IMR-90 (cell line): ENCODE data around the gene SLC49A4. TPM values are rescaled to one million over a fixed set of nuclear protein-coding genes. Genes with fewer than 3 reads are reported as not detected.

Experiments
- ATAC-seq: fragments of 200-7000 bp; cut with Tn5 transposase; 2 replicates; pipeline ENCODE4 v1.9.1; 2020; ENCODE audit warnings: low read depth, mild to moderate bottlenecking, moderate library complexity
- BruUV-seq: library from RNA; stranded (reverse); fragments of 400-500 nt; replicated peaks from 2 replicates; lab custom pipeline; 2021; lab: Mats Ljungman, UMichigan
- CTCF ChIA-PET: fragments of 300-600 bp; formaldehyde crosslinking; extraction: SDS; loops from one replicate; lab custom pipeline; 2021; ENCODE audit warnings: antibody characterized with exemption; lab: Yijun Ruan, JAX
- POLR2A ChIA-PET: fragments of 300-600 bp; sonication (Branson Sonifier 250); formaldehyde crosslinking; loops from one replicate; lab custom pipeline; 2022; ENCODE audit warnings: antibody characterized with exemption; ENCODE audit not compliant: unreplicated experiment; lab: Charles Lee
- DNase-seq: peaks from one replicate; pipeline ENCODE4 v3.0.0; 2013
- H2AFZ ChIP-seq: replicated peaks from 2 replicates; pipeline ENCODE3; 2013; ENCODE audit warnings: low read length, mild to moderate bottlenecking; ENCODE audit not compliant: poor library complexity
- H2AK5ac ChIP-seq: 2 replicates; pipeline ENCODE4 v1.6.1; 2013; ENCODE audit warnings: low read depth, low read length, inconsistent platforms
- H2AK9ac ChIP-seq: replicated peaks from 2 replicates; pipeline ENCODE3; 2013; ENCODE audit warnings: mild to moderate bottlenecking, low read depth, low read length, moderate library complexity; ENCODE audit not compliant: poor library complexity
- H2BK120ac ChIP-seq: 2 replicates; pipeline ENCODE4 v1.6.1; 2013; ENCODE audit warnings: low read depth, low read length, inconsistent platforms
- H2BK15ac ChIP-seq: 3 replicates; pipeline ENCODE4 v1.6.1; 2013; ENCODE audit warnings: low read depth, low read length, inconsistent platforms
- H2BK20ac ChIP-seq: 2 replicates; pipeline ENCODE4 v1.6.1; 2013; ENCODE audit warnings: low read depth, mild to moderate bottlenecking, inconsistent platforms, low read length, moderate library complexity
- H2BK5ac ChIP-seq: 2 replicates; pipeline ENCODE4 v1.6.1; 2013; ENCODE audit warnings: mild to moderate bottlenecking, low read depth, low read length, inconsistent platforms; ENCODE audit not compliant: poor library complexity, severe bottlenecking
- H3K14ac ChIP-seq: replicated peaks from 2 replicates; pipeline ENCODE4 v1.6.1; 2013; ENCODE audit warnings: low read depth, low read length, inconsistent platforms
- H3K18ac ChIP-seq: 2 replicates; pipeline ENCODE4 v1.6.1; 2013; ENCODE audit warnings: low read depth, low read length, control low read depth
- H3K23ac ChIP-seq: 2 replicates; pipeline ENCODE4 v1.6.1; 2013; ENCODE audit warnings: low read depth, low read length, inconsistent platforms
- H3K27ac ChIP-seq: 2 replicates; pipeline ENCODE4 v1.5.1; 2013; ENCODE audit warnings: mild to moderate bottlenecking, control low read depth, low read length; ENCODE audit not compliant: insufficient read depth
- H3K27me3 ChIP-seq: 2 replicates; pipeline ENCODE4 v1.6.1; 2013; ENCODE audit warnings: low read length; ENCODE audit not compliant: control insufficient read depth, insufficient read depth
- H3K36me3 ChIP-seq: 2 replicates; pipeline ENCODE4 v1.6.1; 2013; ENCODE audit warnings: low read length, mixed read lengths; ENCODE audit not compliant: control insufficient read depth, insufficient read depth
- H3K4ac ChIP-seq: 2 replicates; pipeline ENCODE4 v1.6.1; 2013; ENCODE audit warnings: low read depth, low read length, inconsistent platforms
- H3K4me1 ChIP-seq: 2 replicates; pipeline ENCODE4 v1.6.1; 2013; ENCODE audit warnings: low read length, mixed read lengths; ENCODE audit not compliant: control insufficient read depth, insufficient read depth
- H3K4me2 ChIP-seq: 2 replicates; pipeline ENCODE4 v1.6.1; 2013; ENCODE audit warnings: low read depth, mild to moderate bottlenecking, control low read depth, low read length, moderate library complexity
- H3K4me3 ChIP-seq: 2 replicates; pipeline ENCODE4 v1.5.1; 2013; ENCODE audit warnings: low read depth, mild to moderate bottlenecking, control low read depth, low read length, moderate library complexity; ENCODE audit not compliant: insufficient read depth
- H3K56ac ChIP-seq: 2 replicates; pipeline ENCODE4 v1.6.1; 2013; ENCODE audit warnings: low read length, inconsistent platforms; ENCODE audit not compliant: insufficient read depth; ENCODE audit errors: extremely low read depth
- H3K79me1 ChIP-seq, 2 experiments: 2 replicates each; pipeline ENCODE4 v1.6.1; 2013; ENCODE audit warnings: low read length in 2 of 2, inconsistent platforms in 1 of 2, low read depth in 1 of 2
- H3K9ac ChIP-seq: 2 replicates; pipeline ENCODE4 v1.6.1; 2013; ENCODE audit warnings: low read depth, low read length, control low read depth
- H3K9me1 ChIP-seq: 2 replicates; pipeline ENCODE4 v1.6.1; 2013; ENCODE audit warnings: low read length, inconsistent platforms; ENCODE audit not compliant: insufficient read depth
- H3K9me3 ChIP-seq: 2 replicates; pipeline ENCODE4 v1.6.1; 2013; ENCODE audit warnings: low read length; ENCODE audit not compliant: control insufficient read depth, insufficient read depth
- H4K20me1 ChIP-seq: 2 replicates; pipeline ENCODE4 v1.6.1; 2013; ENCODE audit warnings: low read length, inconsistent platforms; ENCODE audit not compliant: insufficient read depth
- H4K5ac ChIP-seq: 2 replicates; pipeline ENCODE4 v1.6.1; 2013; ENCODE audit warnings: mild to moderate bottlenecking, low read depth, low read length, control low read depth
- H4K8ac ChIP-seq, 2 experiments: 2 replicates each; pipeline ENCODE4 v1.6.1; 2013; ENCODE audit warnings: low read depth in 2 of 2, low read length in 2 of 2, control low read depth in 1 of 2, inconsistent platforms in 1 of 2
- H4K91ac ChIP-seq: 2 replicates; pipeline ENCODE4 v1.6.1; 2013; ENCODE audit warnings: low read depth, low read length, inconsistent platforms; ENCODE audit not compliant: insufficient read depth
- CEBPB ChIP-seq: IDR thresholded peaks from 2 replicates; pipeline ENCODE4 v1.6.1; 2012; ENCODE audit warnings: low read depth, low read length, improper control_type of control experiment
- MXI1 ChIP-seq: IDR thresholded peaks from 2 replicates; pipeline ENCODE4 v1.6.1; 2012; ENCODE audit warnings: low read depth, mild to moderate bottlenecking, low read length, moderate library complexity, borderline replicate concordance
- NFE2L2 ChIP-seq: fragments of 150-350 bp; IDR thresholded peaks from 2 replicates; pipeline ENCODE4 v1.6.1; 2016; ENCODE audit warnings: low read depth, mild to moderate bottlenecking, low read length
- POLR2A ChIP-seq: IDR thresholded peaks from 2 replicates; pipeline ENCODE4 v1.6.1; 2012; ENCODE audit warnings: mild to moderate bottlenecking, low read depth, low read length
- RCOR1 ChIP-seq: IDR thresholded peaks from 2 replicates; pipeline ENCODE4 v1.6.1; 2012; ENCODE audit warnings: mild to moderate bottlenecking, low read length, improper control_type of control experiment; ENCODE audit not compliant: insufficient replicate concordance
- SMC3 ChIP-seq: fragments of 150-350 bp; IDR thresholded peaks from 2 replicates; pipeline ENCODE4 v1.6.1; 2016; ENCODE audit warnings: low read depth, mild to moderate bottlenecking, antibody characterized with exemption, low read length, moderate library complexity
- WGBS, 2 experiments: methylation state at CpG; one replicate each; pipeline versions ENCODE4 v1.1.5 to v1.1.7; 2013; ENCODE audit warnings: missing lambda C conversion rate in 2 of 2; ENCODE audit not compliant: insufficient read length in 1 of 2; ENCODE audit errors: extremely low coverage in 2 of 2; 5-methylcytosine and 5-hydroxymethylcytosine counted together
- dilution Hi-C: fragments of 300-500 bp; cut with HindIII; formaldehyde crosslinking; loops from one replicate; pipeline ENCODE4 v1.14.3; 2018; ENCODE audit warnings: low sequenced_read_pairs; ENCODE audit not compliant: unreplicated experiment
- in situ Hi-C: fragments of 300-500 bp; cut with MboI; formaldehyde crosslinking; loops from 3 replicates; pipeline ENCODE4 v1.14.3; 2019; ENCODE audit warnings: low sequenced_read_pairs, inconsistent platforms, mixed read lengths
- intact Hi-C: fragments of 100-400 bp; cut with micrococcal nuclease; formaldehyde crosslinking; loops from 2 replicates; pipeline ENCODE4 v1.10.0; 2022
- polyA plus RNA-seq, 3 experiments: library from polyadenylated mRNA; depleted of rRNA; stranded (reverse); fragments of >200 nt; gene quantifications; 2 replicates each; pipeline ENCODE4 v1.2.3, GENCODE V29; 2012; ENCODE audit warnings: low replicate concordance in 1 of 3
- total RNA-seq: library from RNA; depleted of rRNA; stranded (reverse); fragments of >200 nt; gene quantifications from 2 replicates; pipeline ENCODE4 v1.2.3, GENCODE V29; 2012
- TF ChIP-seq, protein P1 (sequence below): conservative IDR thresholded peaks from 2 replicates; pipeline ENCODE4 v1.5.1; 2012; ENCODE audit warnings: mild to moderate bottlenecking, low read depth, low read length, improper control_type of control experiment

SLC49A4 gene
- total and polyA plus RNA-seq, 2 of the 4 experiments (the other 2 are of a cell fraction) = 6.5 to 6.8 TPM

GRCh38 chr3:122886251-122886650 lies 91.4 kb downstream of the SLC49A4 start:
- POLR2A ChIA-PET = no interaction called here
- Histone ChIP-seq H3K4me2 (no peak overlapping the region), H4K5ac (no peak overlapping the region), H3K23ac (no peak overlapping the region), H3K18ac (no peak overlapping the region), H3K4me1 (no peaks in the 10 kb centered on the region), H3K27ac (no peak overlapping the region), H4K91ac (no peak overlapping the region), H3K14ac (no peak overlapping the region), H3K9me3 (no peaks in the 10 kb centered on the region), H3K36me3 (no peaks in the 10 kb centered on the region), H2BK5ac (no peak overlapping the region), H2AK5ac (no peak overlapping the region), H2BK20ac (no peak overlapping the region), H3K56ac (no peak overlapping the region), H2BK15ac (no peak overlapping the region), H2BK120ac (no peak overlapping the region), H4K8ac (no peak overlapping the region), H3K27me3 (no peaks in the 10 kb centered on the region), H3K4ac (no peak overlapping the region), H3K79me1 (no peaks in the 10 kb centered on the region), H4K20me1 (no peaks in the 10 kb centered on the region), H3K9me1 (no peaks in the 10 kb centered on the region), H3K9ac (no peak overlapping the region), H2AK9ac (no peak overlapping the region), H2AFZ (no peak overlapping the region), H3K4me3 (no peak overlapping the region)
- WGBS, 2 experiments = 89% methylated on average over 3 of the region's 4 CpGs; no CpG with 5 or more reads in 1 of the 2 experiments
- dilution Hi-C loops (no loop called here), in situ Hi-C loops (no loop called here), intact Hi-C loops (no loop called here)
- DNase-seq = no peak
- no TSS peak for BruUV-seq
- CTCF ChIA-PET = interaction anchor here (0.6 kb wide), 1 partner anchor 19 kb away, joined by 3 read pairs; no protein-coding TSS in a partner anchor
- no peak for TF ChIP-seq NFE2L2
- no peak for TF ChIP-seq MXI1
- no peak for TF ChIP-seq RCOR1
- no peak for TF ChIP-seq CEBPB
- TF ChIP-seq, protein P1, sequence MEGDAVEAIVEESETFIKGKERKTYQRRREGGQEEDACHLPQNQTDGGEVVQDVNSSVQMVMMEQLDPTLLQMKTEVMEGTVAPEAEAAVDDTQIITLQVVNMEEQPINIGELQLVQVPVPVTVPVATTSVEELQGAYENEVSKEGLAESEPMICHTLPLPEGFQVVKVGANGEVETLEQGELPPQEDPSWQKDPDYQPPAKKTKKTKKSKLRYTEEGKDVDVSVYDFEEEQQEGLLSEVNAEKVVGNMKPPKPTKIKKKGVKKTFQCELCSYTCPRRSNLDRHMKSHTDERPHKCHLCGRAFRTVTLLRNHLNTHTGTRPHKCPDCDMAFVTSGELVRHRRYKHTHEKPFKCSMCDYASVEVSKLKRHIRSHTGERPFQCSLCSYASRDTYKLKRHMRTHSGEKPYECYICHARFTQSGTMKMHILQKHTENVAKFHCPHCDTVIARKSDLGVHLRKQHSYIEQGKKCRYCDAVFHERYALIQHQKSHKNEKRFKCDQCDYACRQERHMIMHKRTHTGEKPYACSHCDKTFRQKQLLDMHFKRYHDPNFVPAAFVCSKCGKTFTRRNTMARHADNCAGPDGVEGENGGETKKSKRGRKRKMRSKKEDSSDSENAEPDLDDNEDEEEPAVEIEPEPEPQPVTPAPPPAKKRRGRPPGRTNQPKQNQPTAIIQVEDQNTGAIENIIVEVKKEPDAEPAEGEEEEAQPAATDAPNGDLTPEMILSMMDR = no peak
- no peak for TF ChIP-seq SMC3
- no peak for TF ChIP-seq POLR2A
- ATAC-seq = no peak
